ENCODE measurements around the gene SYTL5.
"Not testable (repeated sequence)": the region's sequence is repeated elsewhere in the genome, so short reads cannot be mapped to it uniquely, and the experiment has no call there.

Gene SYTL5

GRCh38 chrX:38006291-38006690 is at the start of gene SYTL5:
Gene SYTL5, plus strand, starts transcription at chrX:38006553. Its CDS starts 27,337 bp downstream, at chrX:38033890.
- DNase-seq: no peak

GRCh38 chrX:37958525-37959211 is 47.7 kb upstream of the SYTL5 start:
- no peak for DNase-seq

- no peak for DNase-seq
Observed at GRCh38 chrX:37959212-37960021, 46.9 kb upstream of the SYTL5 start.

GRCh38 chrX:37961118-37961517 is 45.2 kb upstream of the SYTL5 start:
- no peak for DNase-seq

GRCh38 chrX:37967714-37968113 is 38.6 kb upstream of the SYTL5 start:
- no peak for DNase-seq

GRCh38 chrX:37975421-37975820 is 30.9 kb upstream of the SYTL5 start:
- DNase-seq: no peak

GRCh38 chrX:37976153-37976552 is 30.2 kb upstream of the SYTL5 start:
- DNase-seq: no peak

- no peak for DNase-seq
Observed at GRCh38 chrX:37984880-37985279, 21.5 kb upstream of the SYTL5 start.

- DNase-seq: no peak
Observed at GRCh38 chrX:37986893-37987292, 19.5 kb upstream of the SYTL5 start.

GRCh38 chrX:37989304-37989703 is 17.0 kb upstream of the SYTL5 start:
- DNase-seq: no peak

GRCh38 chrX:37991303-37991702 is 15.1 kb upstream of the SYTL5 start:
- not testable (repeated sequence) for DNase-seq

- no peak for DNase-seq
Observed at GRCh38 chrX:37993176-37993575, 13.2 kb upstream of the SYTL5 start.

- DNase-seq: no peak
Observed at GRCh38 chrX:37993837-37994619, 12.3 kb upstream of the SYTL5 start.

- DNase-seq: no peak
Observed at GRCh38 chrX:37995428-37995827, 10.9 kb upstream of the SYTL5 start.

GRCh38 chrX:37997096-37997495 is 9.3 kb upstream of the SYTL5 start:
- DNase-seq: no peak

- no peak for DNase-seq
Observed at GRCh38 chrX:37998586-37999262, 7.6 kb upstream of the SYTL5 start.

GRCh38 chrX:38000706-38001105 is 5.6 kb upstream of the SYTL5 start:
- no peak for DNase-seq

GRCh38 chrX:38004046-38004445 is 2.3 kb upstream of the SYTL5 start:
- no peak for DNase-seq

GRCh38 chrX:38006778-38007177 is 425 bp downstream of the SYTL5 start:
- no peak for DNase-seq

GRCh38 chrX:38008658-38009057 is 2.3 kb downstream of the SYTL5 start:
- no peak for DNase-seq

- no peak for DNase-seq
Observed at GRCh38 chrX:38009641-38010040, 3.3 kb downstream of the SYTL5 start.

- DNase-seq: no peak
Observed at GRCh38 chrX:38018766-38019425, 12.5 kb downstream of the SYTL5 start.

All from activated CD4-positive, alpha-beta T cell treated with anti-CD3 and anti-CD28 coated beads for 1 hour (primary cell).